Measurements from ENCODE around the gene SHE. TPM values are rescaled to one million over a fixed set of nuclear protein-coding genes. Genes with fewer than 3 reads are reported as not detected.
A peak's percentile ranks its signal among the peaks of the same experiment; 100 is the strongest.

Gene SHE
- total RNA-seq, 4 donors from 2014 or later: 14.6 to 44.5 (median 27.2) TPM

DNA sequence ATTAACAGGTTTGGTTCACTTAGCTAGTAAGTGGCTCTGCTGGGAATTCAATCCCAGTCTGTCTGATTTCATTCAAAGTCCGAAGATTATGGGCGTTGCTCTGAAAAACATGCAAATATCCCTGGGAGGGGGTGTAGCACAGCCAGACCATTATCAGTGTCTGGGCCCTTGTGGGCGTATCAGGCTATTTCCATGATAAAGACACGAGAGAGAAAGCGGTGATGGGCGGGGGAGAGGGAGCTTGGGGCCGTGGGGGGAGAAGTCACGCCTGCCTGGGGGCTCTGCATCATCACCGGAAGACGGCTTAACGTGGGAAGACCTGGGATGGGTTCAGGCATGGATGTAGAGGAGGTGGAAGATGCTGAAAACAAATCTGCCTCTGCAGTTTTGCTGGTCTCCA lies 71.3 kb downstream of the SHE start:
- H3K27me3 ChIP-seq: no peaks in the 10 kb centered on the region
- no peak for DNase-seq
- peak overlapping the region; percentile 88 to 93 for H3K27ac ChIP-seq
- no peaks in the 10 kb centered on the region for H3K9me3 ChIP-seq
- H3K4me3 ChIP-seq: no peak overlapping the region
- no peaks in the 10 kb centered on the region for H3K36me3 ChIP-seq
- peaks cover 22 to 34% of the 10 kb centered on the region in 2 donors for H3K4me1 ChIP-seq
- intact Hi-C loops (cut with DNase I; ENCODE audit: low total_unique reads): no loop called here
- no peak for TF ChIP-seq POLR2A (IDR thresholded peaks at IDR 0.05)
- no peak for TF ChIP-seq CTCF (IDR thresholded peaks at IDR 0.05)

DNA sequence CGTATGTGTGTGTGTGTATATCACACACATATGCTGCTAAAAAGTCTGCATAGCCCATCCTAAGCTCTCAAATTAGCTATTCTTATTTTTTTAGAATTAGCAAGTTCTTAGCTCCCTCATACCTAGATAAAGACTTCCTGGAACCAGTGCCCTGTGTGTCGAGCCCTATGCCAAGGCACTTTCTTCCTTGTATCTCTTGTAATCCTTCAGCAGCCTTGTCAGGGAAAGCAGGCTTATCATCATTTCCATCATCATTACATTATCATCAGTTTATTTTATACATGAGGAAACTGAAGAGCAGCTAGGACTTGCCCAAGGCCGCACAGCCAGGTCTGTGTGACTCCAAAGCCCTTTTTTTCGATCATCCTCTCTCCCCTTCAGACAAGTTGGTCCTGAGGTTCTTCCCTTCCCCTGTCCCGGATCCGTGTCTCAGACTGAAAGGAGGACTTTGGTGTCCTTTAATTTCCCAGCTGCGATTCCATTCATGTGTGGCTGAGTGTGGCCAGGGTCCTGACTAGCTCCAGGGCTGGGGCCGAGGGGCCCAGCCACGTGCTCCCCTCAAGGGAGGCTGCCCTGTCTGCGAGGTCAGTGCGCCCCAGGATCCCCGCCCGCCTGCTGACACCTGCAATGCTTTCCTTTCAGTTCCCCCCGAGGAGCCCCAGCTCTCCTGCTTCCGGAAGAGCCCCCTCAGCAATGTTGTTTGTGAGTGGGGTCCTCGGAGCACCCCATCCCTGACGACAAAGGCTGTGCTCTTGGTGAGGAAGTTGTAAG lies 72.2 kb downstream of the SHE start:
- TF ChIP-seq POLR2A (IDR thresholded peaks at IDR 0.05): no peak
- TF ChIP-seq CTCF (IDR thresholded peaks at IDR 0.05): no peak
- Histone ChIP-seq H3K36me3 (no peaks in the 10 kb centered on the region), H3K4me3 (no peak overlapping the region), H3K9me3 (no peaks in the 10 kb centered on the region), H3K27me3 (no peaks in the 10 kb centered on the region), H3K4me1 (peaks cover 22 to 34% of the 10 kb centered on the region in 2 donors), H3K27ac (peak overlapping the region; percentile 88 to 93)
- intact Hi-C loops (cut with DNase I; ENCODE audit: low total_unique reads): no loop called here
- no peak for DNase-seq

Other genes with a start within 250 kb of the SHE start
- gene HAX1, start 229.8 kb downstream of the SHE start, total RNA-seq: 10 to 100 TPM; 50.5 to 78.8 (median 69.4) TPM
- not detected for gene AQP10, start 181.3 kb downstream of the SHE start, total RNA-seq
- 100 to 1,000 TPM in 2 of 4 donors, 10 to 100 TPM in 2; 75.9 to 150 (median 102) TPM for gene ATP8B2, start 176.9 kb downstream of the SHE start, total RNA-seq
- 10 to 100 TPM in 3 of 4 donors, 1 to 10 TPM in 1; 9.7 to 28.2 (median 17.1) TPM for gene IL6R, start 97.1 kb downstream of the SHE start, total RNA-seq
- 10 to 100 TPM in 2 of 4 donors, 1 to 10 TPM in 2; 1.3 to 19.7 (median 6.9) TPM for gene TDRD10, start 193 bp downstream of the SHE start, total RNA-seq
- gene UBE2Q1, start 56.2 kb upstream of the SHE start, total RNA-seq: 10 to 100 TPM in 3 of 4 donors, 1 to 10 TPM in 1; 5.4 to 69.7 (median 28.4) TPM
- 1 to 10 TPM in 1 of 4 donors, not detected in 3; 1.1 TPM for gene CHRNB2, start 65.4 kb upstream of the SHE start, total RNA-seq
- 100 to 1,000 TPM in 3 of 4 donors, 10 to 100 TPM in 1; 50.9 to 212 (median 101) TPM for gene ADAR, start 105.8 kb upstream of the SHE start, total RNA-seq